GM06990 (cell line): ENCODE measurements around the gene DICER1.

Experiments
- DNase-seq: peaks from one replicate; pipeline ENCODE4 v3.0.0-alpha.2; 2011; ENCODE audit not compliant: insufficient read length; ENCODE audit errors: extremely low read depth
- H3K27me3 ChIP-seq: replicated peaks from 2 replicates; pipeline ENCODE4 v1.6.0; 2011; ENCODE audit warnings: low read length; ENCODE audit not compliant: control insufficient read depth, insufficient read depth
- H3K36me3 ChIP-seq: 2 replicates; pipeline ENCODE4 v1.5.1; 2011; ENCODE audit warnings: low read length; ENCODE audit not compliant: control insufficient read depth, insufficient read depth
- H3K4me3 ChIP-seq: replicated peaks from 2 replicates; pipeline ENCODE4 v1.5.1; 2011; ENCODE audit warnings: low read depth, mild to moderate bottlenecking, control low read depth, low read length
- CTCF ChIP-seq: IDR thresholded peaks from 2 replicates; pipeline ENCODE4 v1.5.1; 2011; ENCODE audit warnings: low read length, control low read depth, mild to moderate bottlenecking, inconsistent platforms; ENCODE audit not compliant: insufficient read depth, poor library complexity, severe bottlenecking

The DICER1 gene

GRCh38 chr14:95064256-95064655 is 93.1 kb downstream of the DICER1 start:
- Histone ChIP-seq H3K4me3 (no peak overlapping the region), H3K36me3 (no peaks in the 10 kb centered on the region), H3K27me3 (no peaks in the 10 kb centered on the region; the same call in 1 of the 2 replicates)
- TF ChIP-seq CTCF: no peak
- no peak for DNase-seq

DNA sequence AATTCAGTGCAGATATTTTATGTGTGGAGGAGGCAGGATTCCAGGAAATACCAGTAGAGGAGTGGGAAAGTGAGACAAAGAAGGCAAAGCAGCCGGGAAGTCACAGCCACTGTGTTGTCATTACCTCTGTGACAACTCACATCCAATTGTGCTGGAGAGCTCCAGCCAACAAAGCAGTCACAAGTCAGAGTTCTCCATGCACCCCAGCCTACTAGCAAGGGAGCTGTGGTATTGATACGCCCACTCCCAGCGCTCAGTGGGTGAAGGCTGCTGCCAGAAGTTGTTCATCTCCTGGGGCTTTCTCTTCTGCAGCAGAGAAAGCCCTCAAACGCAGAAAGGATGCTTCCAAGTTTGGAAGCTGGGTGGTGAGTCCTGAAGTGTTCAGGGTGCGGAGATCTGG is 93.9 kb downstream of the DICER1 start:
- Histone ChIP-seq H3K36me3 (no peaks in the 10 kb centered on the region), H3K27me3 (no peaks in the 10 kb centered on the region), H3K4me3 (no peak overlapping the region)
- DNase-seq: no peak
- TF ChIP-seq CTCF: no peak

- no peaks in the 10 kb centered on the region for H3K36me3 ChIP-seq
- no peak overlapping the region for H3K4me3 ChIP-seq
- no peak for DNase-seq
- no peaks in the 10 kb centered on the region for H3K27me3 ChIP-seq
- TF ChIP-seq CTCF: no peak
Measured at GRCh38 chr14:95062946-95063345, 94.4 kb downstream of the DICER1 start.

DNA sequence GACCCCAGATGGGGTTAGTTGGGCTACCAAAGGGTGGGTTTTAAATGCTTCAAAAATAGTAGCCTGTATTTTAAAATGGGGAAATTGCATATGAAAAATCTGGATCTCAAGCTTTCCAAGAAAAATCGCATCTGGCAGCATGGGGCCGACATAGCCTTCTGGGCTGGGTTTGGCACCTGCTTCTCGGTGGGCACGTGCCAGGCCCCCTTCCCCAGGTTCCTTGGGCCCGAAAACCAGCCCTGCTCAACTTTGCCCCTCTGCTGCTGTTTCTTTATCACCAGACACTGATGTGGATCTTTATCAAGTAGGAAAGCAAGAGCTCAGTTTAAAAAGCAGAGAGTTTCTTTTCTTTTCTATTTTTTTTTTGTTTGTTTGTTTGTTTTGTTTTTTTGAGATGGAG is 95.1 kb downstream of the DICER1 start:
- H3K27me3 ChIP-seq: no peaks in the 10 kb centered on the region
- no peak for TF ChIP-seq CTCF
- H3K4me3 ChIP-seq: no peak overlapping the region
- no peak for DNase-seq
- H3K36me3 ChIP-seq: no peaks in the 10 kb centered on the region

- H3K4me3 ChIP-seq: no peak overlapping the region
- TF ChIP-seq CTCF: no peak
- H3K36me3 ChIP-seq: no peaks in the 10 kb centered on the region
- DNase-seq: no peak
- no peaks in the 10 kb centered on the region for H3K27me3 ChIP-seq
Measured at GRCh38 chr14:95061317-95062093, 95.8 kb downstream of the DICER1 start.
